Mammary epithelial cell (primary cell): ENCODE results near the gene AMBP.

Experiments
- CTCF ChIP-seq, 2 donors: IDR thresholded peaks in 1 of 2; conservative IDR thresholded peaks in 1 of 2; 2 replicates each; pipeline ENCODE4 v1.5.1; 2011 to 2012; ENCODE audit warnings: inconsistent platforms in 2 of 2, low read length in 2 of 2, mild to moderate bottlenecking in 2 of 2, control low read depth in 1 of 2, low read depth in 1 of 2; ENCODE audit not compliant: insufficient read depth in 1 of 2; ENCODE audit errors: extremely low read depth in 1 of 2
- EZH2 ChIP-seq: IDR thresholded peaks from 2 replicates; pipeline ENCODE4 v1.6.1; 2012; ENCODE audit warnings: low read length, inconsistent platforms, borderline replicate concordance

- TF ChIP-seq CTCF (conservative IDR thresholded peaks at IDR 0.05 in 1 of 2, IDR thresholded peaks at IDR 0.05 in 1 of 2; ENCODE audit: extremely low read depth in 1 of 2, insufficient read depth in 1 of 2, low read depth in 1 of 2, low read length in 2 of 2), result peak; percentile 97 to 100
- no peak for TF ChIP-seq EZH2
These were observed 30.1 kb upstream of the AMBP start for GRCh38 chr9:114108016-114108833.
